Activated CD4-positive, alpha-beta T cell treated with anti-CD3 and anti-CD28 coated beads, Interleukin-2, amount 50 U/mL, for 4 hours (primary cell): Measurements from ENCODE around the gene FBXO2.

Experiments used
- DNase-seq, 2 experiments: peaks; one replicate each; pipeline ENCODE4 v3.0.0-alpha.2; 2020

The FBXO2 gene

GRCh38 chr1:11651017-11651416 lies 3.2 kb downstream of the FBXO2 start:
- no peak for DNase-seq

DNA sequence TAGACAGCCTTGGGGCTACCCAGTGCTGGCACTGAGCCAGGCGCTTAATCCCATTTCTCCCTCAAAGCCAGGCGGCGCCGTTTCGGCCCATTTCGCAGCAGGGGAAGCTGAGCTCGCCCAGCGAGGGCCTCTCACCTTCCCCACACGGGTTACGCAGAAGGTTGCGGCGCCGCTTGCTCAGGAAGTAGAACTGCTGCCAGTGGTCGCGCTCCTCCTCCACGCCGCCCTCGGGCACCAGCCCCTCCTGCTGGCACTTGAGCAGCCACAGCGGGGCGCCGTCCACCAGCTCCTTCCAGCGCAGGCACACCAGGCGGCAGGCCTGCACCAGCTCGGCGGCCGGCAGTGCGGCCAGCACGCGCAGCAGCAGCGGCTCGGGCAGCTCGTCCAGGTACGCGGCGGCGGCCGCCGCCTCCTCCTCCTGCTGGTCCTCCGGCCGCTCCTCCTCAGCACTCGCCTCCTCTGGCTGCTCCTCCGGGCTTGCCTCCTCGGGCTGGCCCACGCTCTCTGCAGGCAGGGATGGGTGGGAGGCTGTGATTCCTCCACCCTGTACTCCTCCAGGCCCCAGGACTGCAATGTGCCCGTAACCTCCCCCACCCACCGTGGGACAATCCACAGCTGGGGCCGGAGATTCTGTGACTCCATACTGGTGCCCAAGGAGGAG lies 3.8 kb downstream of the FBXO2 start:
- DNase-seq: peak; percentile 66 to 68

GRCh38 chr1:11649624-11650330 lies 4.5 kb downstream of the FBXO2 start:
- DNase-seq: no peak

DNA sequence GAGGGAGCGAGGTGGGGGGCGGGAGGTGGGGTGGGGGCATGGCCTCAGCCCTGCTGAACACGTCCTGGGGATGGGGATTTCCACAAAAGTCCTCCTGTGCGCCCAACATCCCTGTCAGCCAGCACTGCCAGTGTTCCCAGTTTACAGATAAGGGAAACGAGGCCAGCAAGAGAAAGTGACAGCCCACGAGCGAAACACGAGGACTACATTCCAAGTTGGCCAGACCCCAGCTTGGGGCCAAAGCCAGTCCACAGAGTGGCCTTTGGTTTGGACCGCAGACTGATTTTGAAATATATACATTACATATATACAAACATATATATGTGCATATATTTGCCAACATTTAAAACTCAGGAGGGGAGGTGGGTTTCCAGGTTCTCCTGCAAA lies 5.0 kb downstream of the FBXO2 start:
- no peak for DNase-seq

DNA sequence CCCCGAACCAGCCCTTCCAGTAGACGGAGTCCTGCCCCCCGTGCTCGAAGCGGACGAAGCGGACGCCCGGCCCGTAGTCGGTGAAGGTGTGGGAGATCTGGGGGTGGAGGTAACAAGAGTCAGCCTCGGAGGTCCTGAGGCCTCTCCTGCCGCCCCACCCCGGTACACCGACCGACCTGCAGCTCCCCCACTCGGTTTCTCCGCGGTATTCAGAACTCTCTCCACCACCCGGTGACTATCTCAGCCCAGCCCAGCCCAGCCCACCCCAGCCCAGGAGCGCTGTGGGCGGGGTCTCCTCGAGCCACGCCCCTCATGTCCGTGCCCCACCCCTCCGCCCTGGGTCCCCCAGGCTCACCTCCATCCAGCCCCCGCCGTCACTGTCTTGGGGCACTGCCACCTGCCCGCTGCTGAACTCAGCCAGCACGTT lies 5.5 kb downstream of the FBXO2 start:
- DNase-seq: no peak

GRCh38 chr1:11648039-11648438 lies 6.2 kb downstream of the FBXO2 start:
- no peak for DNase-seq

DNA sequence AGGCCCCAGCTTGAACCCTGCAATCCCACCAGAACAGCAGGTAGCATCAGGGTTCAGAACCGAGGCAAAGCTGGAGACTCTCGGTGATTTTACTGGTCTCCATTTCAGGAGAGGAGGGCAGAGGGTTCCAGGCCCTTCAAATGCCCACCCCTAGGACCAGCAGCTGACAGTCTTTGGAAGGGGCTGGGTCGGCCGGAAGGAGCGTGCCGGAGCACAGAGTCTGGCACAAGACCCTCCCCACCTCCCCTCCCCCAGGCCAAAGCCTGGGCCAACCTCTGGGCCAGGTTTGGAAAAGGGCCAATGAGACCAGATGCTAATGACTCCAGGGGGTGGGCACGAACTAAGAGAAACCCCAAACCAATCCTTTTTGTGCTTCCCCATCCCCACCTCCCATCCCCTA lies 6.9 kb downstream of the FBXO2 start:
- DNase-seq: no peak

- DNase-seq: no peak
Observed at GRCh38 chr1:11646317-11646716, 7.9 kb downstream of the FBXO2 start.

DNA sequence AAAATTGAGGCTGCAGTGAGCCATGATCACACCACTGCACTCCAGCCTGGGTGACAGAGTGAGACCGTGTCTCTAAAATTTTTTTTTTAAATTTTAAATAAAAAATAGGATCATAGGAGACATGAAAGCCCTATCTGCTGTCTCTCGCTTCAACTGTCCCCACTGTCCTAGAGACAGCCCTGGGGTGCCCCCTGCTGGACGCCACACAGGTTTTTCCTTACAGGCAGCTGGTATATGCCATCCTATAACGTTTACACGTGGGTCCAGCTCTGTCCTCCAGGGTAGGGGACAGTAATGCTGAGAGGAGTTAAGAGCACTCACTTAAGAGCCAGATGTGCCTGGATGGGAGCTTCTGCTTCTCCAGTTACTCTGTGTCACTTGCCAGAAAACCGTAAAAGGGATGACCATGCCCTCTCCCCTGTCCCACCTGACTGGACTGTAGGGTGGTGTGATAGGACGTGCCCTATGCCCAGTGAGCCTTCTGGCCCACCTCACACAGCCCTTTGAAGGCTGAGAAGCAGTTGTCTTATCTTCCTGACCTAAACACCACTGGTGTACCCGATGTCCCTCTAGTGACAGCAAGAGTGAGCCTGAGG lies 8.5 kb downstream of the FBXO2 start:
- peak; percentile 76 to 81 for DNase-seq

DNA sequence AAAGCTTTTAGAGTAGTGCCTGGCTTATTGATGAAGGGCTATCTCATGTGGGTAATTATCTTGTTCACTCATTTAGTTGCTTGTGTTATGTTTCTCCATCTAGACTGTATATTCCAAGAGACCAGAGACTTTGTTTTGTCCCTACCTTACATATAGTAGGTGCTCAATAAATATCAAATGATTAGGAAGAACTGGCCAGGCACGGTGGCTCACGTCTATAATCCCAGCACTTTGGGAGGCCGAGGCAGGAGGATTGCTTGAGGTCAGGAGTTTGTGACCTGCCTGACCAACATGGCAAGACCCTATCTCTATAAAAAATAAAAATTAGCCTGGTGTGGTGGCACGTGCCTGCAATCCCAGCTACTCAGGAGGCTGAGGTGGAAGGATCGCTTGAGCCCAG lies 9.0 kb downstream of the FBXO2 start:
- DNase-seq: no peak

- DNase-seq: no peak
Observed at GRCh38 chr1:11643782-11644181, 10.4 kb downstream of the FBXO2 start.

DNA sequence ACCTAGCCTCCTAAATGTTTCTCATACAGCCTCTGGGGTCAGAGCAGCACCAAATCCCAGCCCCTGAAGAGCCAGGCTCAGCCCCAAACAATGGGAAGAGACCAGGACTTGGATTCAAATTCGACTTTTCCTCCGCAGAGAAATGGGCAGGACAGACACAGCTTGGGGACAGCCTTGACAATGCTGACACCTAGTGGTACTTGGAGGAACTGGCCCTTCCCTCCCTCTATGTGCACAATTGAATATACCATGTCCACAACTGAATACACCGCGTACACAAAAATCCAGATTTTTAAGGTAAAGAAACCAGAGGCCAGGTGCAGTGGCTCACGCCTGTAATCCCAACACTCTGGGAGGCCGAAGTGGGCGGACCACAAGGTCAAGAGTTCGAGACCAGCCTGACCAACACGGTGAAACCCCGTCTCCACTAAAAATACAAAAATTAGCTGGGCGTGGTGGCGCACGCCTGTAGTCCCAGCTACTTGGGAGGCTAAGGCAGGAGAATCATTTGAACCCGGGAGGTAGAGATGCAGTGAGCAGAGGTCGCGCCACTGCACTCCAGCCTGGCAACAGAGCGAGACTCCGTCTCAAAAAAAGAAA lies 11.7 kb downstream of the FBXO2 start:
- peak; percentile 64 to 68 for DNase-seq

DNA sequence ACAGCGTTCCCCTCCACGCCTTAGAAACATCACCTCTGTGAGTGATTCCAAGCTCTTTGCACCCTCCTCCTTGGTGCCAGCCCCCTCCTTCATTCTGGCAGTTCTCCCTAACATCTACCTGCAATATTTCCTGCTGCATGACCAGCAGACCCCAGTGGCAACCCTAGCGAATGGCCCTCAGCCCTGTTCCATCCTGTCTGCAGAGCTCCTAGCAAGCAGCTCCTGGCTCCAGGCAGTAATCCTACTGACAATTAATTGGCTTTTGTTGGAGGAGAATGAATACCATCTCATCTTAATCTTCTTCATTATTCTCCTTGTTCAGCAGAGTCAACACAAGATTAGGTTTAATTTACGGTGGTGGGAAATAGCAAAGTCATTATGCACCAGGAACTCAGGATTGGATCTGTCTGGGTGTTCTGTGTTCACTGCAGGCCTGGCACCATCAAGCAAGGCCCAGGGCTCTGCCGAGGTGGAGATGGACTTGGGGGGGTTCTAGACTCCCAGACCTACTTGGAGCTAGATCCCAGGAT lies 12.4 kb downstream of the FBXO2 start:
- DNase-seq: no peak

DNA sequence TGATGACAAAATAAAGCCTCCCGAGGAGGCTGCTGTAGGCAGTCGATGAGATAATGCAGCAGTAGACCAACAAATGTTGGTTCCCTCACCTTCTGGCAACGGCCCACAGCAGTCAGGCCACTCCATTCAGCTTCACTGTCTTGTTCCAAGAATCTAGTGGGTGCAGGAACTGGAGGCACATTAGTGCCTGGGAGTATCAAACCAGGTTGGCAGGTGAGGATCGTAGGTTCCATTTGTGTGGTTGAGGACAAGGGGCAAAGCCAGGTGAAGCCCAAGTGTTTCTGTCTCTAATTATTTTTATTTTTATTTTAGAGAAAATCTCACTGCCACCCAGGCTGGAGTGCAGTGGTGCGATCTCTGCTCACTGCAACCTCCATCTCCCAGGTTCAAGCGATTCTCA lies 13.3 kb downstream of the FBXO2 start:
- no peak for DNase-seq

GRCh38 chr1:11640101-11640500 lies 14.1 kb downstream of the FBXO2 start:
- no peak for DNase-seq

- DNase-seq: no peak
Observed at GRCh38 chr1:11639372-11639771, 14.9 kb downstream of the FBXO2 start.

GRCh38 chr1:11638121-11638520 lies 16.1 kb downstream of the FBXO2 start:
- DNase-seq: no peak

DNA sequence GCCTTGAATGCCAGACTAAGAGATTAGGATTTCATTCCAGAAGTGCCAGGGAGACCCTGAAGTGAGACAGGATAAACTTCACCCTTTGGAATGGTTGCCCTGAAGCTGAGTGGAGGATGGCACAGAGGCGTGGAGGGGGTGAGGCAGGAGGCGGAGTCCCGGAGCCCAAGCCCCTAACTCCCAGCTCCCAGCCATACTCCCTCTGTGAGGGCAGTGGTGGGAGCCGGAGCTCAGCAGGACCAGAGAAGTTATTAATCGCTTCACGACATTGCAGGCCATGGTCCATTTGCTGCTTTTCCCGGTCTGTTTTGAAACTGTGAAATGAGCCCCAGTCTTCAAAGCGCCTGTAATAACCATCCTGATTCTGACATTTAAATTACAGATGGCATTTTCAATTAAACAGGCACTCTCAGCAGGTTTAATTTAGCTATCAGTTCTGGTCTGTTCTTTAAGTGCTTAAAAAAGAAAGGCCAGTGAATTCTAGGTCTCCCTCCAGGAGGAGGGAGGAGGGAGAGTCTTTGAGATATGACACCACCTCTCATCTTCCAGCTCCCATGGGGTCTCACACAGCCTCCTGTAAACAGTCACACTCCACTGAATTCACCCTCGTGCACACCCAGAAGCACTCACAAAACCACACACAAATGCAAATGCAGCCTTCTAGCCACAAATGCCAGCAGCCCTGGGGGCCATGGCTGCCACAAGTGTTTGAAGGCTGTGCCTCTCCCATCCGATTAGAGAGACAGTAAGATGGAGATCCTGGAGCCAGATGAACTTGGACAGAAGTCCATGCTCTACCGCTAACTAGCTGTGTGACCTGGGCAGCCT lies 19.6 kb downstream of the FBXO2 start:
- no peak for DNase-seq

DNA sequence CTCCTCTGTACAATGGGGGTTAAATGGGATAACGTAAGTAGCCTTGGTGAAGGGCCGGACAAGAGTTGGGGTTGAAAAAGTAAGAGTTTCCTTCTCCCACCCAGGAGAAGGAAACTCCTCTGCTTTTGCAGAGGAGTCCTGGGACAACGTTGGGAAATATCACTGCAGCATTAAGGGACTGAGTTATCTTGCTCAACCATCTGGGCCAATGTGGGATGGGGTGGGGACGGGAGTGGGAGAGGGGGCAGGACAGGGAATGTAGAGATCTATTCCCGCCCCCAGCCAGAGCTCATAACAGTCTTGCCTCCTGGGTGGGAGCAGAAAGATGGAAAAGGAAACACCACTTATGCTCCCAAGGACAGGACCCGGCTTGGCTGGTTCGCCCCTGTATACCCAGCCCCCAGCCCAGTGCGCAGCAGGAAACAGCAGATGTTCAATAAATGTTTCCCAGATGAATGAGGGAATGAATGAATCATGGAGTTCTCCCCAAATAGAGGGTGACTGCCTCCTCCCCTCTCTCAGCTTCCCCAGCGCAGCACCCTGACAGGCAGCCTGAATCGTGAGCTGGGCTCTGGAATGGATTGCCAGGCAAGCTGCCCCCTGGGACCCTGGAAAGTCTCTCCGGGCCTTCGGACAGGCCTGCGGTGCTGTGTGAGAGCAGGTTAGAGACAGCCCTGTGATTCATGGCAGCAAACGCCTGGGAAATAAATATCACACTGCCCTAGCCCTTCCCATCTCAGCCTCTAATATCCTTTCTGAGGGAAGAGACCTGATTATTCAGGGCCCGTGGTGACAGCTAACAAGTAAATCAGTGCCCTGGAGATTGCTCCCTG lies 24.8 kb downstream of the FBXO2 start:
- DNase-seq: no peak

DNA sequence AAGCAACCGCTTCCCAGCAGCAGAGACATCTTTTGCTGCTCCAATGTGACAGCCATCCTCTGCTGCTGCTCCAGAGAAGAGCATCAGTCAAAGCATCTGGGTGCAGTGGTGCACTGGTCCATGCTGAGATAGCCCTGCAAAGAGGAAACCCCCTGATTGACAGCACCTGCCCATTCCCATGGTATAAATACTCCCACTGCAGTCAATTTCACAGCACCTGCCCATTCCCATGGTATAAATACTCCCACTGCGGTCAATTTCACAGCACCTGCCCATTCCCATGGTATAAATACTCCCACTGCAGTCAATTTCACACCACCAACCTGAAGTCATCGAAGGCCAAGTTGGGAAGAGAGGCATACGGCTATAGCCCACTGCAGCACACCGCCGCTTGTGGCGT lies 25.5 kb downstream of the FBXO2 start:
- no peak for DNase-seq

GRCh38 chr1:11626551-11626950 lies 27.7 kb downstream of the FBXO2 start:
- DNase-seq: no peak

GRCh38 chr1:11623702-11624101 lies 30.5 kb downstream of the FBXO2 start:
- DNase-seq: no peak
